ENCODE measurements around the gene LDB2.
"Not testable (repeated sequence)": the region's sequence is repeated elsewhere in the genome, so short reads cannot be mapped to it uniquely, and the experiment has no call there.

LDB2 gene

DNA sequence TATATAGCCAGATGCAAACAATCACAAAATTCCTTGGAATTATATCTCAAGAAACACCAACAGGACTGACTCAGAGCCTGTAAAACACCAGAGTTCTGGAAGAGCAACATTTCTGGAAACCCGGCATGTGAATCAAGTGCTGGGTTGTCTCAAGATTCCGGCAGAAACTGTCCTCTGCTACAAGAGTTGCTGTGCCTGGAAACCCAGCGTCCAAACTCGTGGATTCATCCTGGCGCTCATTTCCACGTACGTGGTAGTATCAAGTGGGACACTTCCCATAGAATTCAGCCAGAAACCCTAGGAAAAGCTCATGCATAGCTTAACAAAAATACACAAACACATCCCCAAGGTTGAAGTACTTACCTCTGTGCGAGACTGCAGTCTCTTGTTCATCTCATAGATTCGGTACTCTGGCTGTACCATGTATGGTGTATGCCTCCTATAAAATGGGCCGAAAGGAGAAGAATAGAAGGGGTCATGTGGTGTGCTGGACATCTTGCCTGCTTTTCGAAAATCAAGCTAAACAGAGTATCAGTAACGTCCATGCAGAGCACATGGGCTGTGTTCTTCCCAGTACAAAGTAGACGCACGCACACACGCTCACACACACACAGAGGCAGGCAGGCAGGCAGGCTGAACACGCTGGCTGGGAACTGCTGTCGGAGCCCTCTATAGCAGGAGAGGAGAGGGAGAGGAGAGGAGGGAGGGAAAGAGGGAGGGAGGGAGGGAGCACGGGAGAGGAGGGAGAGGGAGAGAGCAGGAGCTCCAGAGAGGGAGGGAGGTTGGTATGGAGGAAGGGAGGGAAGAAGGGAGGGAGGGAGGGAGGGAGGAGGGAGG lies at the start of gene LDB2:
Gene LDB2, minus strand, starts transcription at position 655 of the 837 bp plus-strand sequence.
- Mint-ChIP-seq H3K4me3 (peak within 1 kb of the TSS; percentile 36), H3K4me1 (ENCODE audit: low read depth) (peaks cover 12% of the 10 kb centered on the region), H3K27me3 (ENCODE audit: low read depth) (peaks cover 22% of the 10 kb centered on the region), H3K9me3 (no peaks in the 10 kb centered on the region), H3K27ac (no peak within 1 kb of the TSS), H3K36me3 (ENCODE audit: low read depth) (no peaks in the 10 kb centered on the region)
- no peak for DNase-seq (ENCODE audit: low spot score)

DNA sequence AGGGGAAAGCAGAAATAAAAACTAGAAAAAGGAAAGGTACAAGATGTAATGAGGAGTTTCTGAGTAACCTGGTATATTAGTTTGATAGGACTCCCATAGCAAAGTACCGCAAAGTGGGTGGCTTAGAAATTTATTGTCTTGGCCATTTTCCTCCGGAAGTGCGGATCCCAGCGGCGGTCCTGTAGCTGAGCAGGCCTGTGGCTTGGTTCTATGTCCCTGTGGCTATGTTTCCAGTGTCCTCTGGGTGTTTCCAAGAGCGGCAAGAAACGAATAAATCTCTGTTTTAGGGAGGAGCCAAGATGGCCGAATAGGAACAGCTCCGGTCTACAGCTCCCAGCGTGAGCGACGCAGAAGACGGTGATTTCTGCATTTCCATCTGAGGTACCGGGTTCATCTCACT lies 44.0 kb upstream of the LDB2 start:
- no peak for DNase-seq (ENCODE audit: low spot score)
- Mint-ChIP-seq H3K4me3 (no peak overlapping the region), H3K9me3 (peaks cover 3% of the 10 kb centered on the region), H3K36me3 (ENCODE audit: low read depth) (no peaks in the 10 kb centered on the region), H3K27ac (no peak overlapping the region), H3K4me1 (ENCODE audit: low read depth) (no peaks in the 10 kb centered on the region), H3K27me3 (ENCODE audit: low read depth) (no peaks in the 10 kb centered on the region)

DNA sequence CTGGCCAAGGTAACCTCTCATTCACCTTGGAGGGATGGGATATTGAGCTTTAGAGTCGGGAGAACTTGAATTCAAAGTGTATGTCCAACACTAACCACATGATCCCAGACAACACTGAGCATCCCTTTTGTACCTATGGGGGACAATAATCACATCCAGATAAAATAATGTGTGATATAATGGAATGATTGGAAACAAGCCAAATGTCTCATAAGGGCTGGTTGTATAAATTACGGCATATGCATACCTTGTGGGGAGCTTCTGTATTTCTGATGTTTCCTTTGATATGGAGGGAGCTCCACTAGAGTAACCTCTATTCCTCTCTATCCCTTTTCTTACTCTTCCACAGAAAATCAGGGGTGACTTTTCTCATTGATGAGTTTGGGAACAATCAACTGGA lies 40.7 kb upstream of the LDB2 start:
- no peak overlapping the region for H3K27ac Mint-ChIP-seq
- no peak for DNase-seq (ENCODE audit: low spot score)
- H3K27me3 Mint-ChIP-seq (ENCODE audit: low read depth), result no peaks in the 10 kb centered on the region
- H3K4me1 Mint-ChIP-seq (ENCODE audit: low read depth), result no peaks in the 10 kb centered on the region
- H3K4me3 Mint-ChIP-seq, result no peak overlapping the region
- H3K9me3 Mint-ChIP-seq, result peaks cover 3% of the 10 kb centered on the region
- H3K36me3 Mint-ChIP-seq (ENCODE audit: low read depth), result no peaks in the 10 kb centered on the region

DNA sequence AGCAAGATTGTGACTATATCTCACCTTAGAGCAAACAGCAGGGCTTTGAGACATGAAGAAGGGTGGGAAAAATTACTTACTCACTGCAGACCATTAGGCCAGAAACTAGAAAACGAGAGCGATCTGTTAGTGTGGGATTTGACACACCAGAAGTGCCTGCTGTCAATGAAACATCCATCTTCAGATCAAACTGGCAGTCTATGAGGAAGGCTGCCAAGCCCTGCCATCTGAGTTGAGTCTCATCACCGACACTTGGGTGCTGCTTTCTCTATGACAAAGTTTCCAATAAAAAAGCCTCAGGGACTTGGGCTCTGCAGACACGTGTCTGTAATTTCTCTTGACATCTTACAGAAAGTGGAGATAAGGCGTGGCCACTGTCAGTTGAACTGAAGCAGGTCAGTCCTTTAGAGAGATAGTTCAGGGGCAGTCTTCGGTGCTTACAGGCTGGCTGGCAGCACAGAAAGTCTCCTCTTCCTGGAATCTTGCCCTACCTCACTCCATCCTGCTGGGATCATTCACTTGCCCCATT lies 40.1 kb upstream of the LDB2 start:
- H3K4me3 Mint-ChIP-seq, result no peak overlapping the region
- H3K36me3 Mint-ChIP-seq (ENCODE audit: low read depth), result no peaks in the 10 kb centered on the region
- no peak overlapping the region for H3K27ac Mint-ChIP-seq
- DNase-seq (ENCODE audit: low spot score), result no peak
- no peaks in the 10 kb centered on the region for H3K4me1 Mint-ChIP-seq (ENCODE audit: low read depth)
- H3K9me3 Mint-ChIP-seq, result peaks cover 3% of the 10 kb centered on the region
- H3K27me3 Mint-ChIP-seq (ENCODE audit: low read depth), result no peaks in the 10 kb centered on the region

DNA sequence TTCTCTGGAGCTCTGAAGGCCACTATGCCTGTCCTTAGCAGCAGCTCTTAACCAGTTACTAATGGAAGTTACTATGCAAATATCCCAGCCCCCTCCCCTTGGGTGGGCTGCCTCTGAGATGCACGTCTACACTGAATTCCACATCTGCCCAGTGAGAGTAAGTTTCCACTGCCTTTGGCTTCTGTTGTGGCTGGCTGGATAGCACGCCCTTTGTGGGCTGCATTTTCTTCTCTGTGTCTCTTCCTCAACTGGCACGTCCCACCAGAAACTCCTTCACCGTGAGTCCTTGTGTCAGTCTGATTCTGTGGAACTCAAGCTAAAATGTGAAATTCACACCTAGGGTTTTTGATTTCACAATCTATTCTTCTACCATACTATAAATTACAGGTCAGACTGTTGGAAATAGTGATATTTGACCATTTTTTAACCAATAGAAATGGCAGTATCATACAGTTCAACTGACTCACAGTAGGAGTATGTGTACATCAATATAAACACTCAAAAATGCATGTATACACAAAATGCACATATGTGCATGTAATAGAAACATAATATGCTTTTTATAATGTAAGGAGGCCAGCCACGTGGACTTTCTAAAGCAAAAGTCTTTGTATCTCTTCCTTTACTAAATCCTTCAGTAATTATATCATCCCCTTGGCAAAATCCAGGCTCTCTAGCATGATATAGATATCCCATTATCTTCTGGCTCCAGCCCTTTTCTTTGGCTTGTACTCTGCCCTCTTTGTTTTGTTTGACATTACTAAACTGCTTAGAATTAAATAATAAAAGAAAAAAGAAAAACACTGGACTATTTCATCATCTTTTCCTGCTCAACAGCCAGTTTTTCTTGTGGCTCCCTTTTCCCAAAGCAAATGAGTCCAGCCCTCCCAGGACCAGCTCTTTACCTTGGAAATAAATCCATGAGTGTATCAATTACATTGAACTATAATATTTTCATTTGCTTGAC lies 33.2 kb upstream of the LDB2 start:
- H3K27me3 Mint-ChIP-seq (ENCODE audit: low read depth), result peaks cover 5% of the 10 kb centered on the region
- no peaks in the 10 kb centered on the region for H3K36me3 Mint-ChIP-seq (ENCODE audit: low read depth)
- DNase-seq (ENCODE audit: low spot score), result no peak
- no peaks in the 10 kb centered on the region for H3K9me3 Mint-ChIP-seq
- no peak overlapping the region for H3K27ac Mint-ChIP-seq
- no peak overlapping the region for H3K4me3 Mint-ChIP-seq
- H3K4me1 Mint-ChIP-seq (ENCODE audit: low read depth), result no peaks in the 10 kb centered on the region

DNA sequence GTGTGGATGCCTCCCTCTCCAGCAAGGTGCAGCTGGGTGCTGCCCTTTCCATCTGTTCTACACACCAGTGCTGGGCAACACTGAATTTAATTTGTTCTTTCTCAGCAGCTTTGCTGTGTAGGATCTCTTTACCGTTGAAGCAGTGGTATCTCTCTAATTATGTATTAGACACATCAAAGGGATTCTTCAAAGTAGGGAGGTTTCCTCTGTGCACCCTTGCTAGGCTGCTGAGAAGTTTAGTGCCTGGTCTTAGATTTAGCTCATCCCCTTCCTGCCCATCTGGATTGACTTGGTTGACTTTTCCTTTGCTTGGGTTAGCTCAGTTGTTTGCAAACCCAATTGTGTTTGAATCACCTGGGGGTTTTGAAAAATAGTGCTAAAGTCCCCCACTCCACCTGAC lies 27.8 kb upstream of the LDB2 start:
- H3K27ac Mint-ChIP-seq, result no peak overlapping the region
- no peaks in the 10 kb centered on the region for H3K9me3 Mint-ChIP-seq
- no peaks in the 10 kb centered on the region for H3K36me3 Mint-ChIP-seq (ENCODE audit: low read depth)
- no peak overlapping the region for H3K4me3 Mint-ChIP-seq
- H3K27me3 Mint-ChIP-seq (ENCODE audit: low read depth), result peaks cover 8% of the 10 kb centered on the region
- no peaks in the 10 kb centered on the region for H3K4me1 Mint-ChIP-seq (ENCODE audit: low read depth)
- no peak for DNase-seq (ENCODE audit: low spot score)

DNA sequence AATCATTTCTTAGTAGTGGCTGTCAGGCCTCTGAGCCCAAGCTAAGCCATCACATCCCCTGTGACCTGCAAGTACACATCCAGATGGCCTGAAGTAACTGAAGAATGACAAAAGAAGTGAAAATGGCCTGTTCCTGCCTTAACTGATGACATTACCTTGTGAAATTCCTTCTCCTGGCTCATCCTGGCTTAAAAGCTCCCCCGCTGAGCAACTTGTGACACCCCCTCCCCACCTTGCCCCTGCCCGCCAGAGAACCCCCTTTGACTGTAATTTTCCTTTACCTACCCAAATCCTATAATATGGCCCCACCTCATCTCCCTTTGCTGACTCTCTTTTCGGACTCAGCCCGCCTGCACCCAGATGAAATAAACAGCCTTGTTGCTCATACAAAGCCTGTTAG lies 20.3 kb upstream of the LDB2 start:
- not testable (repeated sequence) for H3K27me3 Mint-ChIP-seq (ENCODE audit: low read depth); DNase-seq (ENCODE audit: low spot score); H3K9me3 Mint-ChIP-seq; H3K4me1 Mint-ChIP-seq (ENCODE audit: low read depth); H3K36me3 Mint-ChIP-seq (ENCODE audit: low read depth); H3K27ac Mint-ChIP-seq; H3K4me3 Mint-ChIP-seq

DNA sequence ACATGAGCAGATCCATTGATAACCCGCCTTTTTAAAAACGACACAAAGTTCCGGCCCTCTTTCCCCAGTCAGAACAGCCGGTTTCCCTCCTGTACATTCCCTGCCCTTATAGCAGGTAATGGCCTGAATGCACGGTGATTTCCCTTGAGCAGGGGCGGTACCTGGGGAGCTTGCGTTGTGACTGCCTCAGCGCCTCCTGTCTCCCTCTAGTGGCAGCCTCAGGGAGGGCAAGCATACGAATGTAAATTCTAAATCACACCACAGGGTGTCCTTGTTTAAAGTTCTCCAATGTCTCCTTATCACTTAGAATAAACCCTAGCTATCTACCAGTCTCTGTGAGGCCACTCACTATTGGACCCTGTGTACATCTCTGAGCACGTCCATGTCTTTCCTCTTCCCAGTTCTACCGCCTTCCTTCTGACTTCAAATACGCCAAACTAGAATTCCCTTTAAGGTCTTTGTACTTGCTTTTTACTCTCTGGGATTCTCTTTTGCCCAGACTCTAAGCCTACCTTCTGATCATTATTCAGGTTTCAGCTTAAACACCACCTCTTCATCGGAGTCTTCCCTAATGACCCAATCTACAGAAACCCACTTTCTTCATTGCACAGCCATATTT lies 18.4 kb upstream of the LDB2 start:
- H3K36me3 Mint-ChIP-seq (ENCODE audit: low read depth), result no peaks in the 10 kb centered on the region
- no peaks in the 10 kb centered on the region for H3K27me3 Mint-ChIP-seq (ENCODE audit: low read depth)
- H3K9me3 Mint-ChIP-seq, result no peaks in the 10 kb centered on the region
- H3K27ac Mint-ChIP-seq, result no peak overlapping the region
- peaks cover 4% of the 10 kb centered on the region for H3K4me1 Mint-ChIP-seq (ENCODE audit: low read depth)
- peak; percentile 73 for DNase-seq (ENCODE audit: low spot score)
- H3K4me3 Mint-ChIP-seq, result no peak overlapping the region

DNA sequence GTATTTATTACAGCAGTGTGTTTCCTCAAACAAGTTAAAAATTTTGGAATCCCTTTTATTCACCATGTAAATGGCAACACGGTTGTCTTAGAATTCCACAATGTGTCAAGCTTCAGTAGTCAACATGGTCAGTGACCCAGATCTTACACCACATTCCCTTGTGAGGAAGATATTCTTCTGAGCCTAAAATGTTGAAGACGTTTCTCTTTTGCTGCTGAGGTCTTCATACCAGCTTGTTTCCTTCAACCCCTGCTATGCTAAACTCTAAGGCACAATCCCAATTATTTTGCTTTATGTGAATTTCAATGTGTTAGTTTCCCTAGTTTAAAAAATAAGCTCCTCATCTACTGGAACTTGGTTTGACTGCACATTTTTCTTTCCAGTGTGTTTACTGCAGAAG lies 17.6 kb upstream of the LDB2 start:
- no peak overlapping the region for H3K27ac Mint-ChIP-seq
- H3K27me3 Mint-ChIP-seq (ENCODE audit: low read depth), result no peaks in the 10 kb centered on the region
- no peaks in the 10 kb centered on the region for H3K9me3 Mint-ChIP-seq
- H3K4me3 Mint-ChIP-seq, result no peak overlapping the region
- no peaks in the 10 kb centered on the region for H3K36me3 Mint-ChIP-seq (ENCODE audit: low read depth)
- peaks cover 4% of the 10 kb centered on the region for H3K4me1 Mint-ChIP-seq (ENCODE audit: low read depth)
- DNase-seq (ENCODE audit: low spot score), result no peak

DNA sequence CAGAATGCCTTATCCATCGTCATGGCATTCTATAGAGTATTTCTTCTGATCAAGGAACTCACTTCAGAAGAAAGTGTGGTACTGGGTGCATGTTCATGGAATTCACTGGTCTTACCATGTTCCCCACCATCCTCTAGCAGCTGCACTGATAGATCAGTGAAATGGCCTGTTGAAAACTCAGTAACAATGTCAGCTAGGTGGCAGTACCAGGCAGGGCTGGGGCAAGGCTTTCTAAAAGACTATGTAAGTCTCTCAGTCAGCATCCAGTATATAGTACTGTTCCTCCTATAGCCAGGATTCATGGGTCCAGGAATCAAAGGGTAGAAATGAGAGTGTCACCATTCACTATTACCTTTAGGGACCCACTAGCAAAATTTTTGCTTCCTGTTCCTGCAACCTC lies 15.8 kb upstream of the LDB2 start:
- Mint-ChIP-seq H3K9me3 (no peaks in the 10 kb centered on the region), H3K4me1 (ENCODE audit: low read depth) (peaks cover 4% of the 10 kb centered on the region), H3K36me3 (ENCODE audit: low read depth) (no peaks in the 10 kb centered on the region), H3K27me3 (ENCODE audit: low read depth) (no peaks in the 10 kb centered on the region), H3K27ac (no peak overlapping the region), H3K4me3 (no peak overlapping the region)
- no peak for DNase-seq (ENCODE audit: low spot score)

DNA sequence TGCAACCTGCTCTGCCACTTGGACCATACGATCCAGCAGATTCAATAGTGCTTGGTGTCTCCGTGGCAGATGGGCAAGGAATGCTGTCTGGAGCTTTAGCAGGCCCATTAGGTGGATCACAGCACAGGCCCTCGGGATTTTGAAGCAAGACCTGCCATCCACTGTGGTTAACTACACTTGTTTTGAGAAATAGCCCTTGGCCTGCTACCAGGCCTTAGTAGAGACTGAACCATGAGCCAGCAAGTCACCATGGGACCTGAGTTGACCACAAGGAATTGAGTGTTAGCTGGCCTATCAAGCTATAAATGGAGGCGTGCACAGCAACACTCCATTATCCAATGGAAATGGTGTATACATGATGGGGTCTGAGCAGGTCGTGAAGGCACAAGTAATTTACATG lies 14.5 kb upstream of the LDB2 start:
- Mint-ChIP-seq H3K36me3 (ENCODE audit: low read depth) (no peaks in the 10 kb centered on the region), H3K9me3 (no peaks in the 10 kb centered on the region), H3K4me1 (ENCODE audit: low read depth) (peaks cover 4% of the 10 kb centered on the region), H3K27ac (no peak overlapping the region), H3K27me3 (ENCODE audit: low read depth) (no peaks in the 10 kb centered on the region), H3K4me3 (no peak overlapping the region)
- DNase-seq (ENCODE audit: low spot score), result no peak

DNA sequence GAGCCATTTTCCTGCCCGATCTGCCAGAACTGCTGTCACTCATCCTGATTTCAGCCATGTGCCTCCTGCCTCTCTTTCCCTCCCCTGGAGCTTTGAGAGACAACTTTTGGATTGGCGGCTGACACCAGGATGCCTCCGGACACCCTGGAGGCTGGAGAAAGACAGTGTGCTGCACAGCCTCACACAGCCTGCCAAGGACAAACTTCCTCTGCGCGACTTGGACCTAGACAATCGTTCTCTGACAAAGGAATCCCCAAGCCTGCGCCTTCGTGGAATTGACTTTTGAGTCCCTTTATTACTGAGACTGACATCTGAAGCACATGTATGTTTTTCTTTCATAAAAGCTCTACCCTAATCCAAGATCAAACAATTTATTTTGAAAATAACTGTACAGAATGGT lies 10.8 kb upstream of the LDB2 start:
- Mint-ChIP-seq H3K27ac (no peak overlapping the region), H3K36me3 (ENCODE audit: low read depth) (no peaks in the 10 kb centered on the region), H3K4me3 (no peak overlapping the region), H3K4me1 (ENCODE audit: low read depth) (no peaks in the 10 kb centered on the region), H3K9me3 (no peaks in the 10 kb centered on the region), H3K27me3 (ENCODE audit: low read depth) (no peaks in the 10 kb centered on the region)
- no peak for DNase-seq (ENCODE audit: low spot score)

DNA sequence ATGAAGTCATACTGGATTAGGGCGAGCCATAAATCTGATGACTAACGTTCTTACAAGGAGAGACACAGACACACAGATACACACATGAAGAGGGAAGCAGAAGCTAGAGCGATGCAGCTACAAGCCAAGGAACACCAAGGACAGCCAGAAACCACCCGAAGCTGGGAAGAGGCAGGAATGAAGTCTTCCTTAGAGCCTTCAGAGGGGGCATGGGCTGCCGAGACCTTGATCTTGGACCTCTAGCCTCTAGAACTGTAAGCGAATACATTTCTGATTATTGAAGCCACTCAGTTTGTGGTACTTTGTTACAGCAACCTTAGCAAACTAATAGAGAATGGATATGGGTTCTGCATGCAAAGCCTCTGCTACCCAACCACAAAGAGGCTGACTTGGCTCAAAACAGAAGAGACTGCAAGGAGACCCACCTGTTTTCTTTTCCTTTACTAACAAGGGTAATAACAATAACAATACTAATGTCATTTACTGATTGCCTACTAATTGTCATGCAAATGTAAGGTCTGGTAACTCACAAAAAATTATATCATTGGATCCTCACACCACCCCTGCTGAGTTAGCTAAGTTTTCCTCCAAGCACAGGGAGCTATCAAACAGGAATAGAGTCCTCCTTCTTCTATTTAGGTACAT lies 10.1 kb upstream of the LDB2 start:
- no peak for DNase-seq (ENCODE audit: low spot score)
- H3K9me3 Mint-ChIP-seq, result no peaks in the 10 kb centered on the region
- H3K27ac Mint-ChIP-seq, result no peak overlapping the region

More for the DNA sequence above, 10.1 kb upstream of the LDB2 start:
- H3K4me3 Mint-ChIP-seq, result no peak overlapping the region
- H3K4me1 Mint-ChIP-seq (ENCODE audit: low read depth), result no peaks in the 10 kb centered on the region
- H3K27me3 Mint-ChIP-seq (ENCODE audit: low read depth), result no peaks in the 10 kb centered on the region
- H3K36me3 Mint-ChIP-seq (ENCODE audit: low read depth), result no peaks in the 10 kb centered on the region

Measured in T-helper 2 cell treated with Interferon-gamma antibody and Interleukin-4, amounts not matched to agents 5 μg/mL and 100 μg/mL, for 36 hours (primary cell).